Esophagus squamous epithelium (tissue), 4 donors: ENCODE results near the gene NHS.

Experiments
- CTCF ChIP-seq, 6 experiments: fragments of 450-650 bp in 4 of 6; fragments of 200-600 bp in 2 of 6; sonication (generic) in 2 of 6; IDR thresholded peaks; one replicate each; pipeline ENCODE4 v1.5.1; 2016 to 2019; ENCODE audit warnings: antibody characterized with exemption in 6 of 6, mild to moderate bottlenecking in 4 of 6, moderate library complexity in 4 of 6
- POLR2A ChIP-seq, 4 donors: fragments of 450-650 bp; IDR thresholded peaks; one replicate each; pipeline ENCODE4 v1.6.1; 2017; ENCODE audit warnings: antibody characterized with exemption in 4 of 4, mild to moderate bottlenecking in 4 of 4, moderate library complexity in 3 of 4

GRCh38 chrX:17592117-17592516 is 217.1 kb downstream of the NHS start:
- no peak for TF ChIP-seq CTCF (IDR thresholded peaks at IDR 0.05)
- no peak for TF ChIP-seq POLR2A (IDR thresholded peaks at IDR 0.05)
